Amniotic epithelial cell (primary cell): ENCODE measurements around the gene CDCA8.
"Not testable (repeated sequence)": the region's sequence is repeated elsewhere in the genome, so short reads cannot be mapped to it uniquely, and the experiment has no call there.

Experiments used
- DNase-seq: peaks from one replicate; pipeline ENCODE4 v3.0.0-alpha.2; 2010; ENCODE audit warnings: low read depth

Gene CDCA8

GRCh38 chr1:37738619-37739018 lies 46.3 kb downstream of the CDCA8 start:
- not testable (repeated sequence) for DNase-seq

- peak; percentile 12 for DNase-seq
Measured at GRCh38 chr1:37739222-37739621, 46.9 kb downstream of the CDCA8 start.

- peak; percentile 60 for DNase-seq
Measured at GRCh38 chr1:37741130-37741529, 48.8 kb downstream of the CDCA8 start.

- DNase-seq = no peak
Measured at GRCh38 chr1:37741662-37742061, 49.3 kb downstream of the CDCA8 start.

- DNase-seq = no peak
Measured at GRCh38 chr1:37746806-37747205, 54.5 kb downstream of the CDCA8 start.

GRCh38 chr1:37748565-37748964 lies 56.2 kb downstream of the CDCA8 start:
- no peak for DNase-seq

GRCh38 chr1:37752213-37752582 lies 59.9 kb downstream of the CDCA8 start:
- no peak for DNase-seq

- DNase-seq = no peak
Measured at GRCh38 chr1:37752583-37753471, 60.5 kb downstream of the CDCA8 start.

- no peak for DNase-seq
Measured at GRCh38 chr1:37753473-37754321, 61.4 kb downstream of the CDCA8 start.

- DNase-seq = no peak
Measured at GRCh38 chr1:37755290-37755689, 63.0 kb downstream of the CDCA8 start.

GRCh38 chr1:37755951-37756560 lies 63.7 kb downstream of the CDCA8 start:
- no peak for DNase-seq
